ENCODE results near the gene ROMO1. TPM values are rescaled to one million over a fixed set of nuclear protein-coding genes. Genes with fewer than 3 reads are reported as not detected.

Gene ROMO1
- 100 to 1,000 TPM; 108 to 117 TPM for total RNA-seq
- polyA plus RNA-seq: 358 TPM

GRCh38 chr20:35699127-35699956, at the start of gene ROMO1, which contains the start of gene NFS1:
Gene ROMO1 (plus strand): TSS chr20:35699405. CDS start chr20:35699633, 228 bp downstream.
Gene NFS1 (minus strand): TSS chr20:35699352. CDS start chr20:35699288, 64 bp downstream.
- ChIA-PET CTCF (interaction anchor here (0.6 to 2.7 kb wide), 2 partner anchors 80 to 98 kb away, joined by 3 to 10 read pairs; no protein-coding TSS in a partner anchor), POLR2A (interaction anchor here (0.6 to 2.3 kb wide), 8 partner anchors 9 to 255 kb away, joined by 3 to 19 read pairs (median 4); partner anchors contain the start of genes RBM39 and SCAND1)

DNA sequence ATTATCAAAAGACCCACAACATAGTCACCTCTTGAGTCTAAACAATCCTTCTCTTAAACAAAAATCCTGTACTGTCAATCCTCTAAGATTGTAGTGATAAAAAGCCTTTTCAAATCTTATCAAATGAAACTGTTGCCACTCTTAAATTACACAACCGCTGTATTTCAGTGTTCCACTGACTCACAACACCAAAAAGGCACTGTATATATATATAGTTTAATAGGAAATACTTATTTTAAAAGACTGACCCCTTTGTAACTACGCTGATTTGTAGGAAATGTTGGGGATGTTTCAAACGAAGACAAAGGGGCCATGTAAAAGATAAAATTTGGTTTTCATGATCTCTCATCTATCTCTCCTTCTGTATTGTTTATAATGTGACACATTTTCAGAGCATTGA, 48.6 kb upstream of the ROMO1 start:
- Mint-ChIP-seq H3K27ac (peak overlapping the region in 5 of 8 donors; percentile 4 to 75 (median 37)), H3K36me3 (peaks cover 0 to 34% (median 3%) of the 10 kb centered on the region in 3 donors), H3K4me1 (peaks cover 50 to 60% (median 58%) of the 10 kb centered on the region in 3 donors), H3K9me3 (no peaks in the 10 kb centered on the region), H3K4me3 (no peak overlapping the region), H3K27me3 (no peaks in the 10 kb centered on the region)
- H3K4me1 ChIP-seq (ENCODE audit: insufficient read depth, low read length): peaks cover 23% of the 10 kb centered on the region
- H3K36me3 ChIP-seq (ENCODE audit: insufficient read depth, low read length): peaks cover 34% of the 10 kb centered on the region
- no peak for DNase-seq
- ChIA-PET POLR2A (no interaction called here), CTCF (no interaction called here)
- no peaks in the 10 kb centered on the region for H3K27me3 ChIP-seq (ENCODE audit: insufficient read depth, low read length, poor library complexity, severe bottlenecking)
- no peaks in the 10 kb centered on the region for H3K9me3 ChIP-seq (ENCODE audit: low read length)
- H3K27ac ChIP-seq (ENCODE audit: low read depth, low read length): no peak overlapping the region
- H3K4me3 ChIP-seq (ENCODE audit: low read length): no peak overlapping the region

More at GRCh38 chr20:35699127-35699956, at the start of gene ROMO1, which contains the start of gene NFS1:
- no peaks in the 10 kb centered on the region for H3K27me3 ChIP-seq (ENCODE audit: insufficient read depth, low read length, poor library complexity, severe bottlenecking)
- peaks cover 34 to 59% (median 58%) of the 10 kb centered on the region in 3 donors for H3K4me1 Mint-ChIP-seq
- peak within 1 kb of the TSS; percentile 87 to 96 (median 94) for H3K4me3 Mint-ChIP-seq
- peak within 1 kb of the TSS; percentile 94 for H3K27ac ChIP-seq (ENCODE audit: low read depth, low read length)
- H3K4me1 ChIP-seq (ENCODE audit: insufficient read depth, low read length): peaks cover 21% of the 10 kb centered on the region
- H3K27ac Mint-ChIP-seq: peak within 1 kb of the TSS; percentile 92 to 98 (median 97)
- peaks cover 8 to 63% (median 10%) of the 10 kb centered on the region in 3 donors for H3K36me3 Mint-ChIP-seq
- H3K27me3 Mint-ChIP-seq: peaks cover 0 to 2% of the 10 kb centered on the region in 2 donors
- H3K9me3 Mint-ChIP-seq: peaks cover 0 to 2% (median 0%) of the 10 kb centered on the region in 5 donors
- peak; percentile 81 to 92 (median 82) for DNase-seq
- peaks cover 10% of the 10 kb centered on the region for H3K36me3 ChIP-seq (ENCODE audit: insufficient read depth, low read length)
- H3K9me3 ChIP-seq (ENCODE audit: low read length): no peaks in the 10 kb centered on the region
- peak within 1 kb of the TSS; percentile 93 for H3K4me3 ChIP-seq (ENCODE audit: low read length)

DNA sequence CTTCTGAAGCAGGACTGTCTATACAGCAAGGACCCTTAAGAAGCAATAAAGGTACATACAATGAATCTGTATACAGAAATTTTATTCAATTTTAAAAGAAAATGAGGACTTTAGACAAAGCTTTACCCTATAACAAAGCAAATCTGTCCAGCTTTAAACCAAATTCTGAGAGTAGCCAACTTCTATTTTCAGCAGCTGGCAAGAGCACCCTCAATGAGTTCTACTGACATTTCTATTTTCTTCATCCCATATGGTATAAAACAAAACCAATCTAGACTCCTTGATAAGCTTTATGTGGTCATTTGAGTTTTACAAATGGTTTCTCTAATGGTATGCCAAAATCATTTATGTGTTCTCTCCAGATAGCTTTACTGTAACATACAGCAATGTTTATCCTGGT, 47.2 kb upstream of the ROMO1 start:
- Mint-ChIP-seq H3K4me1 (peaks cover 47 to 55% (median 50%) of the 10 kb centered on the region in 3 donors), H3K9me3 (no peaks in the 10 kb centered on the region), H3K27me3 (no peaks in the 10 kb centered on the region), H3K4me3 (no peak overlapping the region), H3K27ac (peak overlapping the region in 6 of 8 donors; percentile 5 to 83 (median 38)), H3K36me3 (peaks cover 0 to 39% (median 3%) of the 10 kb centered on the region in 3 donors)
- Histone ChIP-seq H3K9me3 (ENCODE audit: low read length) (no peaks in the 10 kb centered on the region), H3K36me3 (ENCODE audit: insufficient read depth, low read length) (peaks cover 34% of the 10 kb centered on the region), H3K4me3 (ENCODE audit: low read length) (no peak overlapping the region), H3K4me1 (ENCODE audit: insufficient read depth, low read length) (peaks cover 21% of the 10 kb centered on the region), H3K27ac (ENCODE audit: low read depth, low read length) (no peak overlapping the region), H3K27me3 (ENCODE audit: insufficient read depth, low read length, poor library complexity, severe bottlenecking) (no peaks in the 10 kb centered on the region)
- ChIA-PET CTCF (interaction anchor here (0.9 kb wide), 1 partner anchor 51 kb away, joined by 4 read pairs; no protein-coding TSS in a partner anchor), POLR2A (interaction anchor here (0.5 kb wide), 1 partner anchor 89 kb away, joined by 3 read pairs; no protein-coding TSS in a partner anchor)
- DNase-seq: no peak

GRCh38 chr20:35652641-35653429, 46.4 kb upstream of the ROMO1 start:
- peaks cover 34% of the 10 kb centered on the region for H3K36me3 ChIP-seq (ENCODE audit: insufficient read depth, low read length)
- H3K4me3 Mint-ChIP-seq: no peak overlapping the region
- no peaks in the 10 kb centered on the region for H3K27me3 ChIP-seq (ENCODE audit: insufficient read depth, low read length, poor library complexity, severe bottlenecking)
- DNase-seq: no peak
- no peaks in the 10 kb centered on the region for H3K9me3 Mint-ChIP-seq
- ChIA-PET POLR2A (no interaction called here), CTCF (interaction anchor here (0.9 to 1.2 kb wide), 2 partner anchors 15 to 51 kb away, joined by 3 to 4 read pairs; no protein-coding TSS in a partner anchor)
- H3K27ac Mint-ChIP-seq: peak overlapping the region in 1 of 8 donors; percentile 43
- H3K4me1 Mint-ChIP-seq: peaks cover 44 to 57% (median 51%) of the 10 kb centered on the region in 3 donors
- H3K4me1 ChIP-seq (ENCODE audit: insufficient read depth, low read length): peaks cover 29% of the 10 kb centered on the region
- no peak overlapping the region for H3K4me3 ChIP-seq (ENCODE audit: low read length)
- no peaks in the 10 kb centered on the region for H3K9me3 ChIP-seq (ENCODE audit: low read length)
- no peak overlapping the region for H3K27ac ChIP-seq (ENCODE audit: low read depth, low read length)
- H3K36me3 Mint-ChIP-seq: peaks cover 0 to 40% (median 5%) of the 10 kb centered on the region in 3 donors
- H3K27me3 Mint-ChIP-seq: no peaks in the 10 kb centered on the region

DNA sequence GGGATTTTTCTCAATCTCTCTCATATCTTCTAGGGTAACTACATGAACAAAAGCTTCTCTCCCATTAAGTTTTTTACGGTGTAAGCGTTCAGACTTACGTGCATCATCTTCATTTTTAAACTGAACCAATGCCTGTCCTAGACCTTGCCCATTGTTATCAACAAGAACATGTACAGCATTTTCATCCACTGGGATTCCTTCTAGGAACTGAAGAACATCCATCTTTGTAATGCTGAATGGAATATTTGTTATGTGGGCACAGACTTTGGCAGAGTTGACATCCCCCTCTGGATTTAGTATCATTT, 45.8 kb upstream of the ROMO1 start:
- Histone ChIP-seq H3K4me1 (ENCODE audit: insufficient read depth, low read length) (peaks cover 33% of the 10 kb centered on the region), H3K36me3 (ENCODE audit: insufficient read depth, low read length) (peaks cover 34% of the 10 kb centered on the region), H3K9me3 (ENCODE audit: low read length) (no peaks in the 10 kb centered on the region), H3K4me3 (ENCODE audit: low read length) (no peak overlapping the region), H3K27ac (ENCODE audit: low read depth, low read length) (no peak overlapping the region), H3K27me3 (ENCODE audit: insufficient read depth, low read length, poor library complexity, severe bottlenecking) (no peaks in the 10 kb centered on the region)
- H3K4me1 Mint-ChIP-seq: peaks cover 44 to 59% (median 51%) of the 10 kb centered on the region in 3 donors
- no peaks in the 10 kb centered on the region for H3K27me3 Mint-ChIP-seq
- H3K27ac Mint-ChIP-seq: no peak overlapping the region
- ChIA-PET POLR2A (interaction anchor here (0.8 kb wide), 1 partner anchor 11 kb away, joined by 4 read pairs; no protein-coding TSS in a partner anchor), CTCF (interaction anchor here (1.2 kb wide), 1 partner anchor 15 kb away, joined by 3 read pairs; no protein-coding TSS in a partner anchor)
- no peak overlapping the region for H3K4me3 Mint-ChIP-seq
- no peak for DNase-seq
- no peaks in the 10 kb centered on the region for H3K9me3 Mint-ChIP-seq
- H3K36me3 Mint-ChIP-seq: peaks cover 0 to 40% (median 5%) of the 10 kb centered on the region in 3 donors

DNA sequence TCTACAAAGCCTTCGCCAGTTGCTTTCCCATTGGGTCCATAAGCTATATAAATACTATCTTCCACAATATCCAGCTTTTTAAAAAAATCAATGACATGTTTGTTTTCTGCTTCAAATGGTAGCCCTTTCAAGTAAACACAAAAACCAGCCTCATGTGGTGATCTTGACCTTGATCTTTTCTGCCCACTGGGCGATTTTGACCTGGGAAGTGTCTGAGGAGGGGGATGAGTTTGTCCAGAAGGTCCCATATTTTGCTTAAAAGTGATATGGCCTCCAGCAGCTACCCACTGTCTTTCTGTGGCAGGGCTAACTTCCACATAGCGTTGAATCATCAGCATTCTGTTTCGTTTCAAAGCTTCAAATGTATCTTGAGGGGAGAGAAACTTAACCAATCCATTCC, 45.3 kb upstream of the ROMO1 start:
- peaks cover 34% of the 10 kb centered on the region for H3K36me3 ChIP-seq (ENCODE audit: insufficient read depth, low read length)
- Mint-ChIP-seq H3K27ac (no peak overlapping the region), H3K27me3 (no peaks in the 10 kb centered on the region), H3K4me1 (peaks cover 43 to 59% (median 49%) of the 10 kb centered on the region in 3 donors), H3K4me3 (no peak overlapping the region), H3K9me3 (no peaks in the 10 kb centered on the region), H3K36me3 (peaks cover 0 to 38% (median 3%) of the 10 kb centered on the region in 3 donors)
- no peak for DNase-seq
- H3K9me3 ChIP-seq (ENCODE audit: low read length): no peaks in the 10 kb centered on the region
- CTCF ChIA-PET: interaction anchor here (1.2 to 1.7 kb wide), 2 partner anchors 14 to 35 kb away, joined by 3 to 6 read pairs; no protein-coding TSS in a partner anchor
- H3K27me3 ChIP-seq (ENCODE audit: insufficient read depth, low read length, poor library complexity, severe bottlenecking): no peaks in the 10 kb centered on the region
- H3K4me3 ChIP-seq (ENCODE audit: low read length): no peak overlapping the region
- POLR2A ChIA-PET: interaction anchor here (0.8 kb wide), 1 partner anchor 10 kb away, joined by 4 read pairs; no protein-coding TSS in a partner anchor
- peaks cover 38% of the 10 kb centered on the region for H3K4me1 ChIP-seq (ENCODE audit: insufficient read depth, low read length)
- H3K27ac ChIP-seq (ENCODE audit: low read depth, low read length): no peak overlapping the region

GRCh38 chr20:35654415-35654814, 44.8 kb upstream of the ROMO1 start:
- Histone ChIP-seq H3K9me3 (ENCODE audit: low read length) (no peaks in the 10 kb centered on the region), H3K4me1 (ENCODE audit: insufficient read depth, low read length) (peaks cover 44% of the 10 kb centered on the region), H3K27me3 (ENCODE audit: insufficient read depth, low read length, poor library complexity, severe bottlenecking) (no peaks in the 10 kb centered on the region), H3K27ac (ENCODE audit: low read depth, low read length) (no peak overlapping the region), H3K4me3 (ENCODE audit: low read length) (no peak overlapping the region), H3K36me3 (ENCODE audit: insufficient read depth, low read length) (peaks cover 34% of the 10 kb centered on the region)
- no peak overlapping the region for H3K27ac Mint-ChIP-seq
- no peaks in the 10 kb centered on the region for H3K27me3 Mint-ChIP-seq
- POLR2A ChIA-PET: interaction anchor here (0.9 kb wide), 1 partner anchor 10 kb away, joined by 3 read pairs; the partner anchor contains the start of genes CPNE1 and RBM12
- peaks cover 43 to 59% (median 49%) of the 10 kb centered on the region in 3 donors for H3K4me1 Mint-ChIP-seq
- DNase-seq: no peak
- H3K9me3 Mint-ChIP-seq: no peaks in the 10 kb centered on the region
- CTCF ChIA-PET: interaction anchor here (1.7 kb wide), 1 partner anchor 35 kb away, joined by 6 read pairs; no protein-coding TSS in a partner anchor
- H3K4me3 Mint-ChIP-seq: no peak overlapping the region
- peaks cover 0 to 36% (median 3%) of the 10 kb centered on the region in 3 donors for H3K36me3 Mint-ChIP-seq
